ENCODE measurements around the gene VTI1A.

DNA sequence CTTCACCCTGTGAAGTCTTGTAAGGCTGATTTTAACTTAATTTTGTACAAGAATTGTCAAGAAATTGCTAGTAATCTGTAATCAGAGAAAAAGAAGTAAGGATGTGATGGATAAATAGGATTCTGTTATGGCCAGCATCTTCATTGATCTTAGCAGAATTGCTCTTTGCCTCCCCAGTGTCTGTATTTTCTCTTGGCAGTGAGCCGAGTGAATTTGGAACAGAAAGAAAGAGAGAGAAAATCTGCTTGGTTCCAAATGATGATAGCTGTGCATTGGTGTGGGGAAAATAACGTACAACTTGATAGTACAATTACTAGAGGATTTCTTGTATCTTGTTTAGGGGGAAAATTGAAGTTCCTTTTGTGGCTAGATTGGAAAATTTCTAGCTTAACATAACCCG is 34.6 kb downstream of the VTI1A start:
- TF ChIP-seq, protein P1, sequence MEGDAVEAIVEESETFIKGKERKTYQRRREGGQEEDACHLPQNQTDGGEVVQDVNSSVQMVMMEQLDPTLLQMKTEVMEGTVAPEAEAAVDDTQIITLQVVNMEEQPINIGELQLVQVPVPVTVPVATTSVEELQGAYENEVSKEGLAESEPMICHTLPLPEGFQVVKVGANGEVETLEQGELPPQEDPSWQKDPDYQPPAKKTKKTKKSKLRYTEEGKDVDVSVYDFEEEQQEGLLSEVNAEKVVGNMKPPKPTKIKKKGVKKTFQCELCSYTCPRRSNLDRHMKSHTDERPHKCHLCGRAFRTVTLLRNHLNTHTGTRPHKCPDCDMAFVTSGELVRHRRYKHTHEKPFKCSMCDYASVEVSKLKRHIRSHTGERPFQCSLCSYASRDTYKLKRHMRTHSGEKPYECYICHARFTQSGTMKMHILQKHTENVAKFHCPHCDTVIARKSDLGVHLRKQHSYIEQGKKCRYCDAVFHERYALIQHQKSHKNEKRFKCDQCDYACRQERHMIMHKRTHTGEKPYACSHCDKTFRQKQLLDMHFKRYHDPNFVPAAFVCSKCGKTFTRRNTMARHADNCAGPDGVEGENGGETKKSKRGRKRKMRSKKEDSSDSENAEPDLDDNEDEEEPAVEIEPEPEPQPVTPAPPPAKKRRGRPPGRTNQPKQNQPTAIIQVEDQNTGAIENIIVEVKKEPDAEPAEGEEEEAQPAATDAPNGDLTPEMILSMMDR (conservative IDR thresholded peaks at IDR 0.05): no peak
- TF ChIP-seq EZH2 (IDR thresholded peaks at IDR 0.05; ENCODE audit: low read depth): no peak
